GM12878 (cell line): ENCODE results near the gene CAMK4. TPM values are rescaled to one million over a fixed set of nuclear protein-coding genes. Genes with fewer than 3 reads are reported as not detected.

Source experiments
- ATAC-seq: fragments of 200-7000 bp; cut with Tn5 transposase; 3 replicates; pipeline ENCODE4 v1.9.1; 2020; ENCODE audit warnings: mild to moderate bottlenecking, moderate library complexity
- BruUV-seq: library from RNA; stranded (reverse); fragments of 400-500 nt; replicated peaks from 2 replicates; lab custom pipeline; 2021; lab: Mats Ljungman, UMichigan
- CTCF ChIA-PET: fragments of 300-600 bp; sonication (Branson Sonifier 250); formaldehyde crosslinking; extraction: SDS; loops from one replicate; lab custom pipeline; 2021; ENCODE audit warnings: inconsistent platforms; lab: Yijun Ruan, JAX
- POLR2A ChIA-PET: fragments of 350-600 bp; formaldehyde crosslinking; extraction: SDS; loops from one replicate; lab custom pipeline; 2021; ENCODE audit warnings: inconsistent platforms; lab: Charles Lee
- RAD21 ChIA-PET: fragments of 300-600 bp; sonication (Branson Sonifier 250); formaldehyde crosslinking; loops from one replicate; lab custom pipeline; 2023; ENCODE audit warnings: antibody characterized with exemption; ENCODE audit not compliant: unreplicated experiment; lab: Charles Lee
- SMC1A ChIA-PET: fragments of 300-600 bp; sonication (Branson Sonifier 250); formaldehyde crosslinking; loops from one replicate; lab custom pipeline; 2023; ENCODE audit not compliant: unreplicated experiment, uncharacterized antibody; lab: Charles Lee
- DNase-seq: peaks from one replicate; pipeline ENCODE4 v3.0.0-alpha.2; 2011; ENCODE audit warnings: low read depth, low spot score
- FAIRE-seq: peaks from 3 replicates; lab custom pipeline; 2011; peaks lifted over from hg19 to GRCh38; lab: Jason Lieb, UNC
- H2AFZ ChIP-seq: 2 replicates; pipeline ENCODE4 v1.6.0; 2011; ENCODE audit warnings: low read depth, low read length, control low read depth; ENCODE audit not compliant: control insufficient read depth
- H3K27ac ChIP-seq: 2 replicates; pipeline ENCODE4 v1.5.1; 2011; ENCODE audit warnings: control low read depth; ENCODE audit not compliant: control insufficient read depth, insufficient read depth
- H3K27me3 ChIP-seq, 2 experiments: replicated peaks in 1 of 2; 2 replicates each; pipeline versions ENCODE4 v1.6.0 to v1.6.1; 2011; ENCODE audit warnings: low read length in 1 of 2; ENCODE audit not compliant: control insufficient read depth in 2 of 2, insufficient read depth in 2 of 2
- H3K36me3 ChIP-seq, 2 experiments: 2 replicates each; pipeline ENCODE4 v1.5.1; 2011; ENCODE audit warnings: low read length in 1 of 2; ENCODE audit not compliant: control insufficient read depth in 2 of 2, insufficient read depth in 2 of 2
- H3K4me1 ChIP-seq: 2 replicates; pipeline ENCODE4 v1.6.1; 2011; ENCODE audit warnings: mild to moderate bottlenecking, low read length, moderate library complexity, mixed read lengths; ENCODE audit not compliant: control insufficient read depth, insufficient read depth
- H3K4me2 ChIP-seq: 2 replicates; pipeline ENCODE4 v1.6.0; 2011; ENCODE audit warnings: control low read depth; ENCODE audit not compliant: control insufficient read depth, insufficient read depth
- H3K4me3 ChIP-seq: fragments of 200-600 bp; sonication (generic); 2 replicates; pipeline ENCODE4 v1.5.1; 2016
- H3K79me2 ChIP-seq: 2 replicates; pipeline ENCODE4 v1.6.0; 2011; ENCODE audit warnings: low read length; ENCODE audit not compliant: control insufficient read depth, insufficient read depth
- H3K9ac ChIP-seq: 2 replicates; pipeline ENCODE4 v1.8.0; 2011; ENCODE audit warnings: low read length, control low read depth, mixed read lengths; ENCODE audit not compliant: control insufficient read depth, insufficient read depth
- H3K9me3 ChIP-seq: replicated peaks from 3 replicates; pipeline ENCODE4 v1.5.1; 2011; ENCODE audit warnings: mild to moderate bottlenecking, low read length; ENCODE audit not compliant: control insufficient read depth, insufficient read depth
- H4K20me1 ChIP-seq: 2 replicates; pipeline ENCODE4 v1.6.0; 2011; ENCODE audit not compliant: control insufficient read depth, insufficient read depth
- BACH1 ChIP-seq: fragments of 450-650 bp; IDR thresholded peaks from 2 replicates; pipeline ENCODE4 v1.6.1; 2017; ENCODE audit warnings: mild to moderate bottlenecking, borderline replicate concordance
- BCLAF1 ChIP-seq: fragments of 450-650 bp; IDR thresholded peaks from 2 replicates; pipeline ENCODE4 v1.6.1; 2017; ENCODE audit warnings: antibody characterized with exemption, mild to moderate bottlenecking, moderate library complexity
- CREB1 ChIP-seq: IDR thresholded peaks from 2 replicates; pipeline ENCODE4 v1.6.1; 2012; ENCODE audit warnings: low read depth, mild to moderate bottlenecking, inconsistent platforms
- HSF1 ChIP-seq: fragments of 150-350 bp; IDR thresholded peaks from 2 replicates; pipeline ENCODE4 v1.6.1; 2014; ENCODE audit warnings: mild to moderate bottlenecking, low read depth, low read length
- IKZF2 ChIP-seq, 2 experiments: fragments of 450-650 bp; IDR thresholded peaks; 2 replicates each; pipeline ENCODE4 v1.6.1; 2017; ENCODE audit warnings: mild to moderate bottlenecking in 2 of 2, moderate library complexity in 2 of 2
- MTA2 ChIP-seq: fragments of 450-650 bp; IDR thresholded peaks from 2 replicates; pipeline ENCODE4 v1.6.1; 2016; ENCODE audit warnings: low read depth, mild to moderate bottlenecking, moderate library complexity
- PAX8 ChIP-seq: fragments of 450-650 bp; IDR thresholded peaks from 2 replicates; pipeline ENCODE4 v1.6.1; 2017; ENCODE audit warnings: mild to moderate bottlenecking, moderate library complexity
- SPI1 ChIP-seq: IDR thresholded peaks from 2 replicates; pipeline ENCODE4 v1.6.1; 2011; ENCODE audit warnings: low read depth, mild to moderate bottlenecking, low read length, moderate library complexity, borderline replicate concordance; ENCODE audit not compliant: insufficient read depth
- SRF ChIP-seq, 2 experiments: IDR thresholded peaks; 2 replicates each; pipeline ENCODE4 v1.6.1; 2011; ENCODE audit warnings: low read depth in 2 of 2, low read length in 2 of 2, mild to moderate bottlenecking in 1 of 2, moderate library complexity in 1 of 2
- TARDBP ChIP-seq: IDR thresholded peaks from 2 replicates; pipeline ENCODE4 v1.6.1; 2016; ENCODE audit warnings: borderline replicate concordance
- TCF3 ChIP-seq: IDR thresholded peaks from 2 replicates; pipeline ENCODE4 v1.6.1; 2012; ENCODE audit warnings: low read depth, mild to moderate bottlenecking, low read length, borderline replicate concordance; ENCODE audit not compliant: insufficient read depth
- TCF7 ChIP-seq: IDR thresholded peaks from 2 replicates; pipeline ENCODE4 v1.6.1; 2014; ENCODE audit warnings: antibody characterized with exemption, borderline replicate concordance
- ZNF592 ChIP-seq: fragments of 450-650 bp; IDR thresholded peaks from 2 replicates; pipeline ENCODE4 v1.6.1; 2017; ENCODE audit warnings: mild to moderate bottlenecking, moderate library complexity
- WGBS: methylation state at CpG from one replicate; pipeline ENCODE4 v1.1.6; 2016; ENCODE audit warnings: low lambda C conversion rate; ENCODE audit not compliant: insufficient replicate concordance, insufficient coverage; ENCODE audit errors: missing lambda C conversion rate; 5-methylcytosine and 5-hydroxymethylcytosine counted together
- in situ Hi-C: fragments of 300-500 bp; cut with MboI; formaldehyde crosslinking; loops from 9 replicates; pipeline ENCODE4 v1.14.3; 2018; ENCODE audit warnings: mixed read lengths
- intact Hi-C: fragments of 100-400 bp; cut with micrococcal nuclease; formaldehyde crosslinking; loops from one replicate; pipeline ENCODE4 v1.14.2; 2022; ENCODE audit not compliant: unreplicated experiment
- polyA plus RNA-seq, 11 experiments: library from polyadenylated mRNA; depleted of rRNA in 4 of 11; unstranded in 6 of 11; stranded (reverse) in 5 of 11; fragments of >200 nt; fragmentation: Nextera tagmentation in 4 of 11; fragmentation: Illumina TruSeq in 1 of 11; extraction: Ambion mirVana in 4 of 11; extraction: Trizol in 1 of 11; gene quantifications; 1 replicate in 1 of 11; 2 replicates in 10 of 11; pipeline versions ENCODE4 v1.2.1 to v1.2.3, GENCODE V29; 2011 to 2016; ENCODE audit warnings: inconsistent platforms in 2 of 11, missing spikeins in 2 of 11, low read depth in 1 of 11
- total RNA-seq, 4 experiments: library from RNA; depleted of rRNA in 3 of 4; stranded (reverse); fragments of >200 nt in 3 of 4; fragmentation: Illumina TruSeq in 1 of 4; extraction: Trizol in 1 of 4; gene quantifications; 2 replicates each; pipeline versions ENCODE4 v1.2.1 to v1.2.3, GENCODE V29; 2013 to 2021

CAMK4 gene
- total and polyA plus RNA-seq, 10 of the 15 experiments (the other 5 are each of a cell fraction or from before 2014, with no cell fraction given): 13.3 to 51.9 (median 35.3) TPM

- ATAC-seq: peak; percentile 88
- in situ Hi-C loops (loop anchor here (25.0 kb wide), 2 partner anchors 775 to 1450 kb away; partner anchors contain the start of genes SLC25A46 and TMEM232), intact Hi-C loops (loop anchor here (5.0 to 10.0 kb wide), 3 partner anchors 285 to 1012 kb away; no protein-coding TSS in a partner anchor)
- peak within 1 kb of the TSS; percentile 87 for H3K4me2 ChIP-seq
- H3K27ac ChIP-seq: peak within 1 kb of the TSS; percentile 97
- no TSS peak for BruUV-seq
- H3K4me3 ChIP-seq: peak within 1 kb of the TSS; percentile 85
- POLR2A ChIA-PET: interaction anchor here (1.0 to 2.4 kb wide), 6 partner anchors 12 to 650 kb away, joined by 3 to 9 read pairs (median 5); no protein-coding TSS in a partner anchor
- FAIRE-seq: peak; percentile 84
- peak; percentile 92 for DNase-seq
- WGBS: under 1% methylated on average over 40 of the region's 41 CpGs
- H4K20me1 ChIP-seq: no peaks in the 10 kb centered on the region; the same call in 1 of the 2 replicates
- no peaks in the 10 kb centered on the region for H3K36me3 ChIP-seq
- 0 out of 2 replicates have a peak, but pooled peaks cover under 1% of the 10 kb centered on the region for H3K4me1 ChIP-seq
- H3K9ac ChIP-seq: peak within 1 kb of the TSS; percentile 94
- CTCF ChIA-PET: interaction anchor here (3.6 kb wide), 1 partner anchor 19 kb away, joined by 16 read pairs; no protein-coding TSS in a partner anchor
- peak within 1 kb of the TSS; percentile 87 for H2AFZ ChIP-seq
- H3K9me3 ChIP-seq: no peaks in the 10 kb centered on the region
- H3K79me2 ChIP-seq: peaks cover 50% of the 10 kb centered on the region
- SMC1A ChIA-PET: interaction anchor here (1.0 to 7.5 kb wide), 5 partner anchors 15 to 286 kb away, joined by 3 to 49 read pairs (median 6); no protein-coding TSS in a partner anchor
- RAD21 ChIA-PET: interaction anchor here (0.8 to 4.1 kb wide), 5 partner anchors 15 to 630 kb away, joined by 3 to 21 read pairs (median 5); partner anchors contain the start of gene NREP
- H3K27me3 ChIP-seq: no peaks in the 10 kb centered on the region
- no peak for TF ChIP-seq BCLAF1
- TF ChIP-seq SPI1: no peak
- TF ChIP-seq CREB1: peak; percentile 81
- no peak for TF ChIP-seq TCF7
- no peak; the same call in 1 of the 2 replicates for TF ChIP-seq TARDBP
- TF ChIP-seq BACH1: peak; percentile 69
- 0 out of 2 replicates have a peak, but pooled peaks have one; percentile 9 for TF ChIP-seq HSF1
- TF ChIP-seq TCF3: peak; percentile 53; the same call in 1 of the 2 replicates
- TF ChIP-seq SRF (IDR thresholded peaks at IDR 0.05; ENCODE audit: low read depth in 2 of 2, low read length in 2 of 2): 0 out of 4 replicates have a peak, but pooled peaks of 1 of the 2 experiments have one; percentile 30
- TF ChIP-seq PAX8: no peak
- no peak for TF ChIP-seq ZNF592
- 0 out of 2 replicates have a peak, but pooled peaks have one; percentile 36 for TF ChIP-seq MTA2
- peak; percentile 77 to 89 for TF ChIP-seq IKZF2 (IDR thresholded peaks at IDR 0.05)
These were observed 288.4 kb downstream of the CAMK4 start, which contains the start of gene STARD4 for GRCh38 chr5:111512375-111513130. Gene STARD4 (minus strand): TSS chr5:111512535. CDS start chr5:111507433, 5,102 bp downstream.
